Brain pericyte (primary cell): ENCODE data around the gene TCEA3.

Experiments used
- DNase-seq: peaks from one replicate; pipeline ENCODE4 v3.0.0-alpha.2; 2012; ENCODE audit warnings: low read depth, low spot score

The TCEA3 gene

GRCh38 chr1:23446661-23447310 lies 22.2 kb upstream of the TCEA3 start:
- no peak for DNase-seq

DNA sequence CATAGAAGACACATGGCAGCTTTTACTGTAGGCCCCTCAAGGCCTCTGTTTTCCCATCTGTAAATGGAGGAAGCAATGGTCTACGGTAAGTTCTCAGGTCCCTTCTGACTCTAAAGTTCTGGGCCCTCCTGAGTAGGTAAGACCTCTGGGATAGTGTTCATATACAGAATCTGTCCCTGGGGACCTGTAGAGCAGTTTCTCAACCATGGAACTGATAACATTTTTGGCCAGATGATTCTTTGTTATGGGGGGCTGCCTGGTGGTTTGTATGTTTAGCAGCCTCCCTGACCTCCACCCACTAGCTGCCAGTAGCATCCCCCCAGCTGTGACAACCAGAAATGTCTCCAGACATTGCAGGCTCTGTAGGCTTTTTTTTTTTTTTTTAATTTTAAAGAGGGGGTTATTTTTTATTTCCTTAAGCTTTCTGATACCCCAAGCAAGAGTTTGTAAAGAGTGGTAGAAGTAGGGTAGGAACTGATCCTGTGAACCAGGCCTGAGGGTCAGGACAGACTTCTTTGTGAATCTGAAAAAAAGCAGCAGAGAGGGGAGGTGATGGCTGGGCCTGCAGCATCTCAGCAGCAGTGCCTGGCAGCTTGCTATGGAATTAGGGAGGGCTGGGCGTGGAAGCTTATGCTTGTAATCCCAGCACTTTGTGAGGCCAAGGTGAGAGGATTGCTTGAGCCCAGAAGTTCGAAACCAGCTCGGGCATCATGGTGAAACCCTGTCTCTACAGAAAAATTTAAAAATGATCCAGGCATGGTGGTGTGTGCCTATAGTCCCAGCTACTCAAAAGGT lies 20.2 kb upstream of the TCEA3 start:
- DNase-seq: no peak

- DNase-seq: no peak
Observed at GRCh38 chr1:23444104-23444533, 19.6 kb upstream of the TCEA3 start.

- DNase-seq: no peak
Observed at GRCh38 chr1:23442751-23443150, 18.2 kb upstream of the TCEA3 start.

GRCh38 chr1:23441446-23442148 lies 17.0 kb upstream of the TCEA3 start:
- no peak for DNase-seq

DNA sequence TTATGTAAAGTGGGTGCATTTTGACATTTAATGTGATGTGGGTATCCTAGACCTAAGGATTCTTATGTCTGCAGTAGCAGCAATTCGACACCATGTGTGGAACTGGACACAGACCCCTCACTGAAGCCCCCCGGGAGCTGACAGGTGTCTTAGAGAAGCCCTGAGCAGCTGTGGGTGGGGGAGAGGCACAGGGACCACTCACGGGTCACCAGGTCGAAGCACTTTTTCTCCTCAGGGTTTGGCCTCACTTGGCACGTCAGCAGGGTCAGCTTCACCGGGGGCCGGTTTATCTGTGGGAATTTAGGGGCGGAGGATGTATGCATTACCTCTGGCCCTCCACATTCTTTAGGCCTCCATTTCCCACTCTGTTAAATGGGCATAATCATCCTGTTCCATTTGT lies 14.0 kb upstream of the TCEA3 start:
- no peak for DNase-seq

DNA sequence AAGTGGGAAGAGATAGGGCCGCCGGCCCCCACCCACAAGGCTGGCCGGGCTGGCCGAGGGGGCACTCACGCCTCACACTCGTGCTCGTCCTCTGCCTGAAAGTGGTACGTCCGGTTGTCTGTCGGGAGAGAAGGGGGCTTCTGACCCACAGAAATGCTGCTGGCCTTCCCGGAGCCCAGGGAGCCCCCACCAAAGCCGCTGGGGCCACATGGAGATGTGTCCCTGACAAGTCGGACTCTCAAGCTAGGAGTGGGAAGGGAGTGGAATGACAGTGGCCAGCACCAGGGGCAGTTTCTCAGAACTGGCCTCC lies 12.8 kb upstream of the TCEA3 start:
- DNase-seq: no peak

GRCh38 chr1:23436520-23437354 lies 12.2 kb upstream of the TCEA3 start:
- no peak for DNase-seq

DNA sequence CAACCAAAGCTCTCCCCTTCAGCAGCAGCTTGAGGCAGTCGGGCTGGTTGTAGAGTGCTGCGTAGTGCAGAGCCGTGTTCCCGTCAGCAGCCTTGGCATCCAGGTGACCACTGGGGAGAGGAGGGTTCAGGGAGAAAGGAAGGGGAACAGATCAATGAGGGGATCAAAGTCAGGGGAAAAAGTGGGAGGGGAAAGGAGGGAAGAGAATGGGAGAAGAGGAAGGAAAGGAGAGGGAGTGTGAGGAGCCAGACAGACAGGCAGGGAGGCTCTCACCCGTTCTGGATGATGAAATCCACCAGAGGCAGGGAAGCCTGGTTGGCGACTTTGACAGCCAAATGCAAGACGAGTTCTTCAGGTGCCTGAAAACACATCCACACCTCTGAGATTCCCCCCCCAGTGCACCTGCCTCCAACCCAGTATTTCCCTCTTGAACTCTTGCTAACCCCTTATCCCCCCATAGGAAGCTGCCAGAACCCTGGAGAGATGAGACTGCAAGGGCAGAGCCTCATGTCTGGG lies 9.8 kb upstream of the TCEA3 start:
- DNase-seq: no peak

GRCh38 chr1:23433122-23433521 lies 8.6 kb upstream of the TCEA3 start:
- DNase-seq: no peak

- no peak for DNase-seq
Observed at GRCh38 chr1:23431431-23431830, 6.9 kb upstream of the TCEA3 start.

DNA sequence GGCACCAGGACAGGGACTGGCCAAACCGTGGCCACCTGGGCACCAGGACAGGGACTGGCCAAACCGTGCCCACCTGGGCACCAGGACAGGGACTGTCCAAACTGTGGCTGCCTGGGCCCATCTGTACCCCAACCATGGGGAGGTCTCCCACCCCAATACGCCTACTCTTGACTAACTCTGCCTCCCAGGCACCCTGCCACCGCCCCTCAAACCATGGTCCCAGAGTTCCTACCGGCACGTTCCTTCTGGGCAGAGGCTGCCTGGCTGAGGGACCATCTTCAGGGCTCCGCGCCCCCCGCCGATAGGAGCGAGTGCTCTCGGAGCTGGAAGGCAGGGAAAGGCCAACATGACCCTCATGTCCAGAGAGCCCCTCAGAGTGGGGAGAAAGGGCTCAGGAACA lies 6.3 kb upstream of the TCEA3 start:
- no peak for DNase-seq

- no peak for DNase-seq
Observed at GRCh38 chr1:23428136-23428905, 3.8 kb upstream of the TCEA3 start.

DNA sequence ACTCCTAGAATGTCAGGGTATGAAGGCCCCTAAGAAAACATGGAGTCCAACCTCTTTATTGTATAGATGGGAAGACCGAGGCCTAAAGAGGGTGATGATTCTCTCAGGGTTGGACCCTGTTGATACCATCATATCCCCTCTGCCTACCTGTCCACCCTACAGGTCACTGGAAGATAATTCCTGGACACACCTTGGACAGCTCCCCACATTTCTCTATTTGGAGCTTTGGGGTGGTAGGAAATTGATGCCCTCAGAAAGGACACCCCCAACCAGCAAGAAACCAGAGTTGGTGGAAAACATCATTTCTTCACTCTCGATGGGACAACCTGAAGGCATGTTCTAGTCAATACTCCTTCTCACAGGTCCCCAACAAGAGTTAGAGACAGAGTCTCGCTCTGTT lies 3.0 kb upstream of the TCEA3 start:
- no peak for DNase-seq

DNA sequence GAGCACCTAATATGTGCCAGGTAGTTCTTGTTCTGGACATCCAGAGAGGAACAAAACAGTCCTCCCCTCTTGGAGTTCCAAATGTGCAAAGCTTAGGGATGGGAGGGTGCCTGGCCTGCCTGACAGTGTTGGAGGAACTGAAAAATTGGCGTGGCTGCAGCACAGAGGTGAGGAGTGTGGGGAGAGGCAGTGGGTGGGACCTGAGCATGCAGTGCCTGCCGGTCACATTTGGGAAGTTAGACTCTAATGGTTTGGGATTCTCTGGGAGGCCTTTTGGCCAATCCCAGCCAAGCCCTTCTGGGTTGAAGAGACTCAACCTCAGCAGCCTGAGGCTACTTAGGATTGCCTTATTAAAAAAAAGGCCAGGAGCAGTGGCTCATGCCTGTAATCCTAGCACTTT lies 2.3 kb upstream of the TCEA3 start:
- no peak for DNase-seq

GRCh38 chr1:23425193-23425494 lies 596 bp upstream of the TCEA3 start:
- DNase-seq: no peak

DNA sequence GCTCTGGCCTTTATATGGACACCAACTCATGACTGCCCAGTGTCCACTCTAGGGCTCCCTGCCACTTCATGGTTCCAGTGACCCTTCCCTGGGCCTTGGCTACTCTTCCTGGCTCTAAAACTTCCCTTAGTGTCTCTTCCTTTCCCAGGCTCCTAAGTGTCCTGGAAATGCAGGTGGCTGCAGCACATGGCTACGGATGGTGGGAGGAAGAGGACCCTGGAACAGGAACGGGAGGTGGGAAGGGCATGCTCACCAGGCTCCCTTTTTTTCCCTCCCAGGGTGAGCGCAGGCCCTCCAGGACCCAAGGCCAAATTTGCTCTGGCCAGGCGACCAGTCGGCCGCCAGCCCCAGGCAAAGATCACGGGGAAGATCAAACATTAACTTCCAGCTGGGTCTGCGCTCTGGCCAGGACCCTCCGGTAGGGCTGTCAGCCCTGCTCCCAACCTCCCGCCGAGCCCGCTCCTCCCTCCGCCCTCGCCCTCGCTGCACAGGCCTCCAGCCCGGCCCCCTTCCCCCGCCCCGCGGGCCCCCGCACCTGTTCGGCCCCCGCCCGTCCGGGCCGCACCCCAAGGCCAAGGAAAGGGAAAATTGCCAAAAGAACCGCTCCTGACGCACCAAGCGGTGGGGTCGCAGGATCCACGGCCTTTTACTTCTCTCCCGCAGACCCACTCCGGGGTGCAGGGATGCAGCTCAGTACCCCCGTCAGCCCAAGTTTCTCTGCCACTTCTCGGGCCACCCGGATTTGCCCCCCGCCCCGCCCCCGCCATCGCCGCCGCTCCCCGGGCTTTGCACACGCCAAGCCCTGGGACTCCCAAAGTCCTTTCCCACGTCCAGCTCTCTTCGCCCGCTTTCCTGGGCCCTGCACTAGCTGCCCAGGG lies 894 bp downstream of the TCEA3 start:
- no peak for DNase-seq

- DNase-seq: no peak
Observed at GRCh38 chr1:23422941-23423340, 1.6 kb downstream of the TCEA3 start.

DNA sequence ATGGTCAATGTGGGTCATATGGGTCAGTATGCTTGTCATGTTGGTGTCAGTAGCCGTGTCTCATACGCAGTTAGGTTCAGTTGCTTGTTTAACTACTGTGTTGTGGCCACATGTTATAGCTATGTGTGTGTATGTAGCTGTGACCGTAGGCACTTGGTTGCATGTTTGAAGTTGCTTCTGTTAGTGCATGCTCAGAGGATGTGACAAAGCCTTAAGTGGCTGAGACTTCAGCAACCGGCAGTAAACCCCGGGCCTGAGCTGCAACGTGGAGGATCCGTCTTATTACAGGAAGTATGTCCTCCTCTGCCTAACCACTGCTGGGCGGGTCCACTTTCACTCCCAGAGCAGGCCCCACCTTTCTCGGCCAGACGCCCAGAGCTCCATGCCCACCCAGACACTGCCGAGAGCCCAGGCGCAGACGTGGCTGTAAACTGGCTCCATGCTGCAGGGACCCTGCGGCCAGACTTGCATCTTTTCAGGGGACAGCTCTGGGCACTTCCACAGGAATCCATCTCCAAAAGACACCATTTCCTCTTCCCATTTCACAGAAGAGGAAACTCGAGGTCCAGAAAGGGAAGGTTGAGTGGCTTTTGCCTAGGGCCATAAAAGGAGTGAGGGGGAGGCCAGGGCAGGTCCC lies 2.2 kb downstream of the TCEA3 start:
- peak; percentile 32 for DNase-seq

- peak; percentile 34 for DNase-seq
Observed at GRCh38 chr1:23421753-23422240, 2.8 kb downstream of the TCEA3 start.
